GM12874 (cell line): ENCODE results near the gene PCDHGA7.

Experiments
- CTCF ChIP-seq: IDR thresholded peaks from 2 replicates; pipeline ENCODE4 v1.5.1; 2011; ENCODE audit warnings: low read depth, mild to moderate bottlenecking, control low read depth, low read length, moderate library complexity; ENCODE audit not compliant: insufficient read depth

The PCDHGA7 gene

GRCh38 chr5:141360685-141361084, 21.9 kb upstream of the PCDHGA7 start:
- no peak for TF ChIP-seq CTCF

GRCh38 chr5:141362719-141363118, 19.8 kb upstream of the PCDHGA7 start:
- no peak for TF ChIP-seq CTCF

- TF ChIP-seq CTCF = no peak
Observed at GRCh38 chr5:141363952-141364660, 18.4 kb upstream of the PCDHGA7 start, which contains the start of gene PCDHGA5. Gene PCDHGA5, plus strand, starts transcription at chr5:141364162. Its CDS starts 169 bp downstream, at chr5:141364331.

GRCh38 chr5:141366016-141366896, 16.3 kb upstream of the PCDHGA7 start:
- no peak for TF ChIP-seq CTCF

- TF ChIP-seq CTCF = peak; percentile 66
Observed at GRCh38 chr5:141369994-141370848, 12.3 kb upstream of the PCDHGA7 start, which contains the start of gene PCDHGB3. Gene PCDHGB3, plus strand, starts transcription at chr5:141370242. Its CDS starts 153 bp downstream, at chr5:141370395.

- no peak for TF ChIP-seq CTCF
Observed at GRCh38 chr5:141371572-141372475, 10.7 kb upstream of the PCDHGA7 start.
